ENCODE measurements around the gene OLFML1. TPM values are rescaled to one million over a fixed set of nuclear protein-coding genes. Genes with fewer than 3 reads are reported as not detected.

Gene OLFML1
- total RNA-seq, 1 donor from 2014 or later: 10.7 TPM

DNA sequence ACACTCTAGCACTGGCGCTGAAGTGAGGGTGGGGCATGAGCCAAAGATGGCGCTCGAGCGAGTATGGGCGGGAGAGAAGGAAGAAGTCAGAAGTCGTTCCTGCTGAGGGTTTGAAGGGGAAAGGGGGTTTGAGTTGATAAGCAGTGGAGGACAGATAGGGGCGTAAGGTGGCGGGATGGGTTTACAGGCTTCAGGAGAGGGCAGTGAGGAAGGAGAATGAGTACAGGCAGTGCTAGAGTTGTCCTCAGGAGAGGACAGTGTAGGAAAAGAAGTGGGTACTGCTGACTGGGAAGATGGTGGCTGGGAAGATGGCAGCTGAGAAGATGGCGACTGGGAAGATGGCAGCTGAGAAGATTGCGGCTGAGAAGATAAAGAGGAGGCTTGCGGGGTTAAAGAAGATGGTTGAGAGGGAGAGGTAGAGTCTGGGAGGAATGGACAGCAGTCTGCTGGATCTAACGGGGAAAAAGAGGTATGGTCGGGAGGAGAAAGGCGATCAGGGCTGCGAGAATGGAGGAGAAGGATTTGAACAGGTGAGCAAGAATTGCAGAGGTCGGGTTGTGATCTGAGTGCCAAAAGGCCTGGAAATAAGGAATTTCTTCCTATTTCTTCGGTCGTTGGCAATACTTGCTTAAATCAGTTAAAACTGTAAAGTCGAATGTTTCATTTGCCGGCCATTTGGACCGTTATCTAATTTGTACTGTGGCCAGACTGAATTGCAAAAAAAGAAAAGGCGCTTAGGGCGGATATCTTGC lies 33.7 kb downstream of the OLFML1 start:
- Histone ChIP-seq H3K36me3 (no peaks in the 10 kb centered on the region), H3K4me1 (peaks cover 2 to 5% of the 10 kb centered on the region in 2 donors), H3K27ac (no peak overlapping the region), H3K4me3 (no peak overlapping the region), H3K27me3 (no peaks in the 10 kb centered on the region), H3K9me3 (no peaks in the 10 kb centered on the region)
- intact Hi-C loops (cut with DNase I): loop anchor here (10.0 kb wide), 2 partner anchors 1284 to 1824 kb away; partner anchors contain the start of genes CNGA4 and FHIP1B
- TF ChIP-seq, protein P1, sequence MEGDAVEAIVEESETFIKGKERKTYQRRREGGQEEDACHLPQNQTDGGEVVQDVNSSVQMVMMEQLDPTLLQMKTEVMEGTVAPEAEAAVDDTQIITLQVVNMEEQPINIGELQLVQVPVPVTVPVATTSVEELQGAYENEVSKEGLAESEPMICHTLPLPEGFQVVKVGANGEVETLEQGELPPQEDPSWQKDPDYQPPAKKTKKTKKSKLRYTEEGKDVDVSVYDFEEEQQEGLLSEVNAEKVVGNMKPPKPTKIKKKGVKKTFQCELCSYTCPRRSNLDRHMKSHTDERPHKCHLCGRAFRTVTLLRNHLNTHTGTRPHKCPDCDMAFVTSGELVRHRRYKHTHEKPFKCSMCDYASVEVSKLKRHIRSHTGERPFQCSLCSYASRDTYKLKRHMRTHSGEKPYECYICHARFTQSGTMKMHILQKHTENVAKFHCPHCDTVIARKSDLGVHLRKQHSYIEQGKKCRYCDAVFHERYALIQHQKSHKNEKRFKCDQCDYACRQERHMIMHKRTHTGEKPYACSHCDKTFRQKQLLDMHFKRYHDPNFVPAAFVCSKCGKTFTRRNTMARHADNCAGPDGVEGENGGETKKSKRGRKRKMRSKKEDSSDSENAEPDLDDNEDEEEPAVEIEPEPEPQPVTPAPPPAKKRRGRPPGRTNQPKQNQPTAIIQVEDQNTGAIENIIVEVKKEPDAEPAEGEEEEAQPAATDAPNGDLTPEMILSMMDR (IDR thresholded peaks at IDR 0.05): no peak
- DNase-seq (ENCODE audit: low spot score in 2 of 2): no peak

DNA sequence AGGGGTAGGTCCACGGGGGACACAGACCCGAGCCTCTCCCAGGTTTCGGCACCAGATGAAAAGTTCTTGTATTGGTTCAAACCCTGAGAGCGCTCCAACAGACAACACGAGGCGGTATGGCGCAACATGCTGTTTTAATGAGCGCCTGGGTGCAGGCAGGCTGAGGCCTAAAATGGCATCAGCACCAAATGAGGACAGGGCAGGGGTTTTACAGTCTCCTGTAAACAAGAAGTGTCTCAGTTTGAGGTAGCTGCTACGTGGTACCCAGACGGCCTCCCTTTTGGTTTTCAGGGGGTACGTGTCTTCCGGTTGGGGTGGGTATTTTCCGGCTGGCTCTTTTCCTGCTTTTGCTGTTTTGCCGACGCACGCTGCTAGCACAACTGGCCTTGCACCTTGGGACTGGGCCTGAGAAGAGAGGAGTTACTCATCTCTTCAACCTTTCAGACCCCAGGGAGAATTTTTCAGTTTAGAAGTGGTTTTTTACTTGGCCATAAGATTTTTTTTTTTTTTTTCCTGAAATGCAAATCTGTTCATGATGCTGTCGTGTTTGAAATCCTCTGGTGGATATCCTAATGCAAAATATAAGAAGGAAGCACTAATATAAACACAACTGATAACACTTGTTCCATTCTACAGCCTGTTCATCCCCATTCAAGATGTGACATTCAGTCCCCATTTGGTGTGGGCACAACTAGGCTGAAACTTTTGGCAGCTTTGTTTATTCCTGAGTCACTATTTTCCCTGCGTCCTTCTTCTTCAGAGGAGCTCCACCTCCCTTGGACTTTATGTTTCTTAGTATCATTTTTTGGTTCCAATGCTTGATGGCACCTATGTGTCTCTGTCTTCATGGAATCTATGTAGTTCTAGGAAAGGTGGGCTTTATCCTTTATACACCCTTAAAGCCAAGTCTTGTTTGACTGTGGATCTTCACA lies 35.0 kb downstream of the OLFML1 start:
- TF ChIP-seq, protein P1 (IDR thresholded peaks at IDR 0.05): no peak
- Histone ChIP-seq H3K27me3 (no peaks in the 10 kb centered on the region), H3K4me3 (no peak overlapping the region), H3K27ac (peak overlapping the region in 1 of 2 donors; percentile 57), H3K4me1 (peaks cover 0 to 2% of the 10 kb centered on the region in 2 donors), H3K9me3 (no peaks in the 10 kb centered on the region), H3K36me3 (no peaks in the 10 kb centered on the region)
- intact Hi-C loops (cut with DNase I): no loop called here
- no peak for DNase-seq (ENCODE audit: low spot score in 2 of 2)

DNA sequence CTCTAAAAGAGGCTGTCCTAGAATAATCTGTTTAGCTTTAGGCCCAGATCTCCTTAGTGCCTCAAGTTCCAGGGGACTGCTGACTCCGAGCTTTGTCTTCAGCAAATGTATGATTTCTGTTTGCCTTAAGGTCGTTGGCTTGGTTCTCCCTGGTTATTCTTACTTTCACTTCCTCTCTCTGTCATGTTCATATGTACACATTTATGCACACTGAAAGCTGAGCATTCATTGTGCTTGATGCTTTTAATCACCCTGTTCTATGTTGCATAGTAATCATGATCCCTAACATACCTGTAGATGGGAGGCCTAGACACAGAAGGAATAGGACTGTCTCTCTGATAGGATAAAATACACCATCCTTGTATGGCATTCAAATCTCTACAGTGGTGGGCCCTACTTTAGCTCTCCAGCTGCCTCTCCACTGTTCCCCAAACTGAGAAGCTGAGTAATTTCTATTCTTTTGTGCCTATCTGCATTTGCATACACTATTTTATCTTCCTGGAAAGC lies 35.7 kb downstream of the OLFML1 start:
- TF ChIP-seq, protein P1 (IDR thresholded peaks at IDR 0.05): no peak
- Histone ChIP-seq H3K4me1 (peaks cover 0 to 2% of the 10 kb centered on the region in 2 donors), H3K4me3 (no peak overlapping the region), H3K9me3 (no peaks in the 10 kb centered on the region), H3K27ac (peak overlapping the region in 1 of 2 donors; percentile 57), H3K36me3 (no peaks in the 10 kb centered on the region), H3K27me3 (no peaks in the 10 kb centered on the region)
- intact Hi-C loops (cut with DNase I): no loop called here
- DNase-seq (ENCODE audit: low spot score in 2 of 2): no peak

DNA sequence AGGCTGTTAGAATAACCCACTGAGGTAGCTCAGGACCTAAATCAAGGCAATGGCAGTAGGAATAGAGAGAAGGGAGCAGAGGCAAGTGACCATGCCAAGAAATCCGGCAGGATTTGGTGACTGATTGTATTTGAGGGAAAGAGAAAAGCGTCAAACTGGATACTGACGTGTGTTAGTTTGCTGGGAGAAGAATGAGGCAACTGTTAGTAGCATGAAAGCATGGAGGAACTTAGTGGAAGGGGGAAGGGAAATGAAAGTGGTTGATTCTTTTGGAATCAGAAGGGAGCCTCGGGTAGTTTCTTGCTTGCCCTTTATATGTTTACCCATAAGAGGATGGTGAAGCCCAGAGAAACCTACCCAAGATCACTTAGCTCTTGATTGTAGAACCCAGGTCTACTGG lies 36.8 kb downstream of the OLFML1 start:
- Histone ChIP-seq H3K9me3 (no peaks in the 10 kb centered on the region), H3K27ac (peak overlapping the region in 1 of 2 donors; percentile 57), H3K4me3 (no peak overlapping the region), H3K36me3 (no peaks in the 10 kb centered on the region), H3K4me1 (peaks cover 0 to 2% of the 10 kb centered on the region in 2 donors), H3K27me3 (no peaks in the 10 kb centered on the region)
- no peak for DNase-seq (ENCODE audit: low spot score in 2 of 2)
- TF ChIP-seq, protein P1 (IDR thresholded peaks at IDR 0.05): no peak
- intact Hi-C loops (cut with DNase I): no loop called here

DNA sequence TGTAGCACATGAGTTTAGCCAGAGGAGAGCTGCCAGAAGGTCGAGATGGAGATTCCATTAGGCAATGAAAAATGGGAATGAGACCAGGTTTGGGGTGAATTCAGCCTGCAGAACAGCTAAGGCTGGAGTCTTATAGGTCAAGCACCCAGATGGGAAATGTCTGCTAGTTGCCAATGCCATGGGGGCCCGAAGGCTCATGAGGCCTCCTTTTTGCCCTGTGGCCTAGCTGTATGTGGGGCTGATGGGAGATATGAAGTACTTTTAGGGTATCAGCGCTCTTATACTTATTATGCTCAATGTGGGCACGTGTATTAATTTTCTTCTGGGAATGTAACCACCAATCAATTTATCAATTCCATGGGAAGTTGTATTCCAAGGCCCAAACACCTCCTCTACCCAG lies 37.2 kb downstream of the OLFML1 start:
- Histone ChIP-seq H3K4me1 (peaks cover 0 to 2% of the 10 kb centered on the region in 2 donors), H3K27me3 (no peaks in the 10 kb centered on the region), H3K27ac (peak overlapping the region in 1 of 2 donors; percentile 20), H3K36me3 (no peaks in the 10 kb centered on the region), H3K9me3 (no peaks in the 10 kb centered on the region), H3K4me3 (no peak overlapping the region)
- intact Hi-C loops (cut with DNase I): no loop called here
- TF ChIP-seq, protein P1 (IDR thresholded peaks at IDR 0.05): no peak
- no peak for DNase-seq (ENCODE audit: low spot score in 2 of 2)
